ENCODE results near the gene FXYD5.

The FXYD5 gene

DNA sequence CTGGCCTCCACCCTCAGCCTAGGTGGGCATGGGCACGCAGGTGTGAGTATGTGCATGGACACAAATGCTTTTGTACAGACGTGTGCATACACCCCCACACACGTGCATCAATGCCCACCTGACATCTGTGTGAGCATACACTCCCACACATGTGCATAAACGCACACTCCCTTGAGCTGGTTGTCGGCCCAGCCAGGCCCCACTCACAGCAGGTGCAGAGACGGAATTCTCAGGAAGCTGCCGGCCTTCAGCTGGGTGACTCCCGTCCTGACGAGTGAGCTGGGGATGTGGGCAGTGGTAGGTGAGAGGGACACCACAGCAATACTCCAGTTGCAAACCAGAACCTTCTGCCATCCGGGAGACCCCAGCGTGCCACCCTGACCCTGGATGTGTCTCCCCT lies 20.7 kb upstream of the FXYD5 start:
- no peak overlapping the region for H3K4me3 ChIP-seq (ENCODE audit: low read depth, low read length)
- TF ChIP-seq, protein P1, sequence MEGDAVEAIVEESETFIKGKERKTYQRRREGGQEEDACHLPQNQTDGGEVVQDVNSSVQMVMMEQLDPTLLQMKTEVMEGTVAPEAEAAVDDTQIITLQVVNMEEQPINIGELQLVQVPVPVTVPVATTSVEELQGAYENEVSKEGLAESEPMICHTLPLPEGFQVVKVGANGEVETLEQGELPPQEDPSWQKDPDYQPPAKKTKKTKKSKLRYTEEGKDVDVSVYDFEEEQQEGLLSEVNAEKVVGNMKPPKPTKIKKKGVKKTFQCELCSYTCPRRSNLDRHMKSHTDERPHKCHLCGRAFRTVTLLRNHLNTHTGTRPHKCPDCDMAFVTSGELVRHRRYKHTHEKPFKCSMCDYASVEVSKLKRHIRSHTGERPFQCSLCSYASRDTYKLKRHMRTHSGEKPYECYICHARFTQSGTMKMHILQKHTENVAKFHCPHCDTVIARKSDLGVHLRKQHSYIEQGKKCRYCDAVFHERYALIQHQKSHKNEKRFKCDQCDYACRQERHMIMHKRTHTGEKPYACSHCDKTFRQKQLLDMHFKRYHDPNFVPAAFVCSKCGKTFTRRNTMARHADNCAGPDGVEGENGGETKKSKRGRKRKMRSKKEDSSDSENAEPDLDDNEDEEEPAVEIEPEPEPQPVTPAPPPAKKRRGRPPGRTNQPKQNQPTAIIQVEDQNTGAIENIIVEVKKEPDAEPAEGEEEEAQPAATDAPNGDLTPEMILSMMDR (IDR thresholded peaks at IDR 0.05; ENCODE audit: borderline replicate concordance, insufficient read depth, low read depth, low read length), result no peak

- H3K4me3 ChIP-seq (ENCODE audit: low read depth, low read length), result no peak within 1 kb of the TSS
Observed at GRCh38 chr19:35134601-35135242, 19.8 kb upstream of the FXYD5 start, which contains the start of gene LGI4. TSS of gene LGI4 (minus strand) at chr19:35135059. CDS start at chr19:35134680, 379 bp downstream.

DNA sequence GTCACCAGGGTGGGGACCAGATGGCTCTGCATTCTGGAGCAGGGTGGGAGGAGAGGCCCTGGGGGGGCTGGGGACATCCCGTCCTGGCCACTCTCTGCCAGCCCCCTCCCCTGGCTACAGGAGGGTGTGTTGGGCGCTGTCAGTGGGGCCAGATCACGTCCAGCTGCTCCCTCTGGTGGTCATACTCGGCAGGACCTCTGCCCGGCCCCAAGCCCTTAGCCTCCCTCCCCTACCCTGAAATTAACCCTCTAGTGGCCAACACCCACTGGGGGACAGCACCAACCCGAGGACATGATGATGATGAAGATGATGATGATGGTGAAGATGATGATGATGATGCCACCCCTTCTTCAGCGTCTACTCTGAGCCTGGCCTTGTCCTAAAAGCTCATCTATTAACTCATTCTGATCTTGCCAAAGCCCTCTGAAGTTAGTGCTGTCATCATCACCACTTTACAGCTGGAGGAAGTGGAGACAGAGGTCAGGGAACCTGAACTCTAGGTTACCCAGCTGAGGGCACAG lies 19.1 kb upstream of the FXYD5 start:
- TF ChIP-seq, protein P1 (IDR thresholded peaks at IDR 0.05; ENCODE audit: borderline replicate concordance, insufficient read depth, low read depth, low read length), result peak; percentile 89
- H3K4me3 ChIP-seq (ENCODE audit: low read depth, low read length), result no peak overlapping the region

More at GRCh38 chr19:35134601-35135242, 19.8 kb upstream of the FXYD5 start, which contains the start of gene LGI4:
- TF ChIP-seq, protein P1 (IDR thresholded peaks at IDR 0.05; ENCODE audit: borderline replicate concordance, insufficient read depth, low read depth, low read length), result no peak

DNA sequence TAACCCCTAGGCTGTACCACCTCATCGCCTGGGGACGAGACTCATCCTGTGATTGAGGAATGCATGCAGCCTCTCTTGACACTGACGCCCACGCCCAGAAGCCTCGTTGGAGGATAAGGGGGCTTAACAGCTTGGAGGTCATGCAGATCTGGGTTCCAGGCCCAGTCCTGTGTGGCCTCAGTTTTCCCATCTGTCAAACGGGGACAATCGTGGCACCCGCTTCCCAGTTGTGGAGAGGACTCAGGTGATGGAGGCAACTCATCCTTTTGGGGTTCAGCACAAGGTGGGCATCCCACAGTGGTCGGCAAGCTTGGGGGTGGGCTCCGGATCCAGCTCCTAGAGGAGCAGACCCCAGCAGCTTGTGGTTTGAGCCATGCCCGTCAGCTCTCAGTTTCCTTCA lies 18.3 kb upstream of the FXYD5 start:
- TF ChIP-seq, protein P1 (IDR thresholded peaks at IDR 0.05; ENCODE audit: borderline replicate concordance, insufficient read depth, low read depth, low read length), result no peak

DNA sequence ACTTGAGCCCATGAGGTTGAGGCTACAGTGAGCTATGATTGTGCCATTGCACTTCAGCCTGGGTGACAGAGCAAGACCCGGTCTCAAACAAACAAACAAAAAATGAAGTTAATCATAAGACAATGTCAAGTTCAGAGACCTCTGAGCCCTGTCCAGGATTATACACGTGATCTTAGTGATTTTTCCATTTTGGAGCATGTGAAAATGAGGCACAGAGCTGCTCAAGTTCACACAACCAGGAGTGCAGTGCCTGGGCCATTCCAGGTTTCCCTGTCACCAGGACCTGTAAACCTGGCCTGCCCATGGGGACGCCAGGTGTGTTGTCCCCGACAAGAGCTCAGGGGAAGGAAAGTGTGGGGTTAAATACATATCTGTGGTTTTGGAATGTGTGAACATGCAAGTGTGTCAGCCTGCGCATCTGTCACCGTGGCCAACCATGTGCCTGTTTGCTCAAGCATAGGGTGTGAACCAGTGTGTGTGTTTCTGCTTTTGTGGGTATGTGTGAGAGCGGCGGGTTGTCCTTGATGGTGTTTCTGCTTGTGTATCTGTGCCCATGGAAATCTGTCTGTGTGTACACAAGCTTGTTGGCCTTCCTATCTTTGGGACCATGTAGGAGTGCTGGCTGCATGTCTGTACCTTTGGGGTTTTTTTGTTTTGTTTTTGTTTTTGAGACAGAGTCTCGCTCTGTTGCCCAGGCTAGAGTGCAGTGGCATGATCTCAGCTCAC lies 17.4 kb upstream of the FXYD5 start:
- TF ChIP-seq, protein P1 (IDR thresholded peaks at IDR 0.05; ENCODE audit: borderline replicate concordance, insufficient read depth, low read depth, low read length), result no peak
- H3K4me3 ChIP-seq (ENCODE audit: low read depth, low read length), result no peak overlapping the region

More for the DNA sequence above, 18.3 kb upstream of the FXYD5 start:
- H3K4me3 ChIP-seq (ENCODE audit: low read depth, low read length), result no peak overlapping the region

DNA sequence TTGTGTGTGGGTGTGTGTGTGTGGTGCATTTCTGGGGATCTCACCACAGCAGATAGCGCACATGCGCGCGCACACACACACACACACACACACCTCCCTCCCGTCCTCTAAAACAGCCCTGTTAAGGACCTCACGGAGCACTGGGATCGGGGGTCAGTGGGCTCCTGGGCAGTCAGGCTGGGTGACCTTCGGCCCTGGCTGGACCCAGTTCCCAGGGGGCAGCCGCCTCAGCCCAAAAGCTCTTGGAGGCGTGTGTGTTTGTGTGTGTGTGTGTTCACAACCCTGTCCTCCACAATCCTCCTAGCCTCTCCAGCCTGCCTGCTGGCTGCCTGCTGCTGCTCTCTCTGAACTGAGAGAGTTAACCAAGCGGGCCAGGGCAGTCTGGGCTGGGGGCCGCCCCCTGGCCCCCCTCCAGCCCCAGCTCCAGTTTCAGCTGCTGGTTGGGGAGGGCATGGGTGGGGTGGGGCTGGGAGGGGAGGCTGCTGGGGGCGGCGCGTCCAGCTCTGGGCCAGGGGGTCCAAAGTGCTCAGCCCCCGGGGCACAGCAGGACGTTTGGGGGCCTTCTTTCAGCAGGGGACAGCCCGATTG lies 16.1 kb upstream of the FXYD5 start, which contains the start of gene FXYD1:
Gene FXYD1 (plus strand): TSS at position 520 of the 588 bp plus-strand sequence. CDS start 1,256 bp downstream, outside the sequence.
- no peak within 1 kb of the TSS for H3K4me3 ChIP-seq (ENCODE audit: low read depth, low read length)
- TF ChIP-seq, protein P1 (IDR thresholded peaks at IDR 0.05; ENCODE audit: borderline replicate concordance, insufficient read depth, low read depth, low read length), result no peak
